ENCODE data around the gene PDE3B. TPM values are rescaled to one million over a fixed set of nuclear protein-coding genes. Genes with fewer than 3 reads are reported as not detected.
"Not testable (repeated sequence)": the region's sequence is repeated elsewhere in the genome, so short reads cannot be mapped to it uniquely, and the experiment has no call there.

Gene PDE3B
- 10 to 100 TPM; 14.9 to 47.1 (median 28.8) TPM for total RNA-seq
- long read RNA-seq, partial matches to known transcripts, result 1 of 3 reads
- long read RNA-seq, other reads (novel, unspliced or antisense), result 2 of 3 reads

- H3K4me1 ChIP-seq, result peaks cover 0 to 22% (median 3%) of the 10 kb centered on the region in 4 donors
- peak within 1 kb of the TSS; percentile 76 to 83 (median 77) for H3K4me3 ChIP-seq
- 0% methylated on average over 6 of the region's 59 CpGs for WGBS (ENCODE audit: insufficient coverage, low coverage, low lambda C conversion rate, missing lambda C conversion rate)
- H3K9me3 ChIP-seq, result no peaks in the 10 kb centered on the region
- H3K27ac ChIP-seq, result peak within 1 kb of the TSS; percentile 88 to 98 (median 96)
- TF ChIP-seq POLR2A (IDR thresholded peaks at IDR 0.05), result peak; percentile 97
- TF ChIP-seq, protein P1, sequence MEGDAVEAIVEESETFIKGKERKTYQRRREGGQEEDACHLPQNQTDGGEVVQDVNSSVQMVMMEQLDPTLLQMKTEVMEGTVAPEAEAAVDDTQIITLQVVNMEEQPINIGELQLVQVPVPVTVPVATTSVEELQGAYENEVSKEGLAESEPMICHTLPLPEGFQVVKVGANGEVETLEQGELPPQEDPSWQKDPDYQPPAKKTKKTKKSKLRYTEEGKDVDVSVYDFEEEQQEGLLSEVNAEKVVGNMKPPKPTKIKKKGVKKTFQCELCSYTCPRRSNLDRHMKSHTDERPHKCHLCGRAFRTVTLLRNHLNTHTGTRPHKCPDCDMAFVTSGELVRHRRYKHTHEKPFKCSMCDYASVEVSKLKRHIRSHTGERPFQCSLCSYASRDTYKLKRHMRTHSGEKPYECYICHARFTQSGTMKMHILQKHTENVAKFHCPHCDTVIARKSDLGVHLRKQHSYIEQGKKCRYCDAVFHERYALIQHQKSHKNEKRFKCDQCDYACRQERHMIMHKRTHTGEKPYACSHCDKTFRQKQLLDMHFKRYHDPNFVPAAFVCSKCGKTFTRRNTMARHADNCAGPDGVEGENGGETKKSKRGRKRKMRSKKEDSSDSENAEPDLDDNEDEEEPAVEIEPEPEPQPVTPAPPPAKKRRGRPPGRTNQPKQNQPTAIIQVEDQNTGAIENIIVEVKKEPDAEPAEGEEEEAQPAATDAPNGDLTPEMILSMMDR (IDR thresholded peaks at IDR 0.05), result peak in 3 of 4 donors; percentile 2 to 15 (median 12)
- ATAC-seq, result peak; percentile 82 to 93 (median 84)
- intact Hi-C loops (cut with DNase I), result no loop called here
- H3K36me3 ChIP-seq, result no peaks in the 10 kb centered on the region
- DNase-seq, result peak; percentile 94
- H3K27me3 ChIP-seq, result no peaks in the 10 kb centered on the region
These were observed at the start of gene PDE3B for GRCh38 chr11:14643697-14644225. PDE3B (plus strand) TSS chr11:14643804; CDS start chr11:14644076, 272 bp downstream.

DNA sequence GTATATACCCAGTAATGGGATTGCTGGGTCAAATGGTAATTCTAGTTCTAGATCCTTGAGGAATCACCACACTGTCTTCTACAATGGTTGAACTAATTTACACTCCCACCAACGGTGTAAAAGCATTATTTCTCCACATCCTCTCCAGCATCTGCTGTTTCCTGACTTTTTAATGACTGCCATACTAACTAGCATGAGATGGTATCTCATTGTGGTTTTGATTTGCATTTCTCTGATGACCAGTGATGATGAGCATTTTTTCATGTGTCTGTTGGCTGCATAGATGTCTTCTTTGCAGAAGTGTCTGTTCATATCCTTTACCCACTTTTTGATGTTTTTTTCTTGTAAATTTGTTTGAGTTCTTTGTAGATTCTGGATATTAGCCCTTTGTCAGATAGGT, 48.3 kb upstream of the PDE3B start:
- H3K27ac ChIP-seq; ATAC-seq; H3K4me1 ChIP-seq; DNase-seq; intact Hi-C loops (cut with DNase I); H3K27me3 ChIP-seq; H3K4me3 ChIP-seq; H3K36me3 ChIP-seq; H3K9me3 ChIP-seq: not testable (repeated sequence)
- WGBS (ENCODE audit: insufficient coverage, low coverage, low lambda C conversion rate, missing lambda C conversion rate), result 55% methylated on average over 1 of the region's 1 CpG

GRCh38 chr11:14607713-14608112, 35.9 kb upstream of the PDE3B start:
- ATAC-seq, result no peak
- H3K4me1 ChIP-seq, result peaks cover 0 to 3% (median under 1%) of the 10 kb centered on the region in 4 donors
- no peaks in the 10 kb centered on the region for H3K9me3 ChIP-seq
- H3K4me3 ChIP-seq, result no peak overlapping the region
- H3K36me3 ChIP-seq, result no peaks in the 10 kb centered on the region
- H3K27ac ChIP-seq, result no peak overlapping the region
- intact Hi-C loops (cut with DNase I), result no loop called here
- DNase-seq, result no peak
- H3K27me3 ChIP-seq, result no peaks in the 10 kb centered on the region
- TF ChIP-seq POLR2A (IDR thresholded peaks at IDR 0.05), result no peak
- TF ChIP-seq, protein P1 (IDR thresholded peaks at IDR 0.05), result no peak

- 33% methylated on average over 1 of the region's 1 CpG for WGBS (ENCODE audit: insufficient coverage, low coverage, low lambda C conversion rate, missing lambda C conversion rate)
- Histone ChIP-seq H3K4me3 (no peak overlapping the region), H3K9me3 (no peaks in the 10 kb centered on the region), H3K27ac (no peak overlapping the region), H3K36me3 (no peaks in the 10 kb centered on the region), H3K4me1 (peaks cover 0 to 7% (median 3%) of the 10 kb centered on the region in 4 donors), H3K27me3 (no peaks in the 10 kb centered on the region)
- DNase-seq (no peak), ATAC-seq (peak; percentile 32 to 64 (median 50))
- intact Hi-C loops (cut with DNase I), result no loop called here
- TF ChIP-seq, protein P1 (IDR thresholded peaks at IDR 0.05), result no peak
- TF ChIP-seq POLR2A (IDR thresholded peaks at IDR 0.05), result no peak
These were observed 33.7 kb upstream of the PDE3B start for GRCh38 chr11:14609902-14610301.

DNA sequence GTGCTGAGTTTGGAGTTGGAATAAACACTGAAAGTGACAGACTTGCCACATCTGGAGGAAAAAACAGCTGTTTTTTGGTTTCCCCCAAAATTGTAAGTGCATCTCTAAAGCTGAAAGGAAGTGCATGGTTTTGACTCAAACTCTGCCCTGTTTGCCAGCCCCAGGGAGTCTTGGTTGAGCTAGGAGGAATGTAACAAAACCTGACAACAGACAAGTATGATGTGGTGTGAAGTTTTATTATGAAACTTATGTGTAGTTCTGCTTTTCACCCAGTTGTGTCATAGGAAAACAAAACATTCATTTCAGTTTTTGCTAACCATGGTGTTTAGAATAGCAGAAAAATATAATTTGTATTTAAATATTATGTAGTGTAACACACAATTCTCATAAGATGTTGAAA, 31.7 kb upstream of the PDE3B start:
- no peaks in the 10 kb centered on the region for H3K9me3 ChIP-seq

More for the DNA sequence above, 31.7 kb upstream of the PDE3B start:
- no peak for DNase-seq
- TF ChIP-seq, protein P1 (IDR thresholded peaks at IDR 0.05), result no peak
- TF ChIP-seq POLR2A (IDR thresholded peaks at IDR 0.05), result no peak
- no peaks in the 10 kb centered on the region for H3K27me3 ChIP-seq
- H3K27ac ChIP-seq, result no peak overlapping the region
- no peaks in the 10 kb centered on the region for H3K36me3 ChIP-seq
- peak in 2 of 4 donors; percentile 21 to 48 for ATAC-seq
- H3K4me3 ChIP-seq, result no peak overlapping the region
- intact Hi-C loops (cut with DNase I), result no loop called here
- peaks cover 0 to 8% (median 3%) of the 10 kb centered on the region in 4 donors for H3K4me1 ChIP-seq
